ENCODE results near the gene TOM1L2.

Gene TOM1L2

GRCh38 chr17:17873450-17873991 is 98.7 kb downstream of the TOM1L2 start:
- no peak overlapping the region for H3K27ac ChIP-seq (ENCODE audit: low read length)
- no peak overlapping the region for H3K4me3 ChIP-seq (ENCODE audit: low read length)
- H3K4me1 ChIP-seq (ENCODE audit: insufficient read depth, low read length): peaks cover 26% of the 10 kb centered on the region
- H3K9ac ChIP-seq (ENCODE audit: low read depth, low read length): no peak overlapping the region
- H3K36me3 ChIP-seq (ENCODE audit: insufficient read depth, low read depth, low read length): no peaks in the 10 kb centered on the region
- H3K9me3 ChIP-seq (ENCODE audit: insufficient read depth, low read depth, low read length): no peaks in the 10 kb centered on the region
- H3K27me3 ChIP-seq (ENCODE audit: insufficient read depth, low read length): 0 out of 2 replicates have a peak, but pooled peaks cover 15% of the 10 kb centered on the region

- Histone ChIP-seq H3K9me3 (ENCODE audit: insufficient read depth, low read depth, low read length) (no peaks in the 10 kb centered on the region), H3K27ac (ENCODE audit: low read length) (no peak overlapping the region), H3K27me3 (ENCODE audit: insufficient read depth, low read length) (peaks cover 20% of the 10 kb centered on the region; the same call in 1 of the 2 replicates), H3K4me1 (ENCODE audit: insufficient read depth, low read length) (peaks cover 29% of the 10 kb centered on the region), H3K36me3 (ENCODE audit: insufficient read depth, low read depth, low read length) (no peaks in the 10 kb centered on the region), H3K4me3 (ENCODE audit: low read length) (no peak overlapping the region), H3K9ac (ENCODE audit: low read depth, low read length) (no peak overlapping the region)
Observed at GRCh38 chr17:17872547-17873345, 99.5 kb downstream of the TOM1L2 start.

- Histone ChIP-seq H3K9me3 (ENCODE audit: insufficient read depth, low read depth, low read length) (no peaks in the 10 kb centered on the region), H3K4me3 (ENCODE audit: low read length) (no peak overlapping the region), H3K4me1 (ENCODE audit: insufficient read depth, low read length) (peaks cover 22% of the 10 kb centered on the region), H3K27ac (ENCODE audit: low read length) (no peak overlapping the region), H3K36me3 (ENCODE audit: insufficient read depth, low read depth, low read length) (no peaks in the 10 kb centered on the region), H3K27me3 (ENCODE audit: insufficient read depth, low read length) (peaks cover 29% of the 10 kb centered on the region), H3K9ac (ENCODE audit: low read depth, low read length) (no peak overlapping the region)
Observed at GRCh38 chr17:17871913-17872312, 100.3 kb downstream of the TOM1L2 start.

- Histone ChIP-seq H3K9ac (ENCODE audit: low read depth, low read length) (no peak overlapping the region), H3K9me3 (ENCODE audit: insufficient read depth, low read depth, low read length) (no peaks in the 10 kb centered on the region), H3K27ac (ENCODE audit: low read length) (no peak overlapping the region), H3K36me3 (ENCODE audit: insufficient read depth, low read depth, low read length) (no peaks in the 10 kb centered on the region), H3K4me3 (ENCODE audit: low read length) (no peak overlapping the region), H3K27me3 (ENCODE audit: insufficient read depth, low read length) (peaks cover 37% of the 10 kb centered on the region), H3K4me1 (ENCODE audit: insufficient read depth, low read length) (peaks cover 22% of the 10 kb centered on the region)
Observed at GRCh38 chr17:17870247-17870646, 102.0 kb downstream of the TOM1L2 start.

GRCh38 chr17:17868641-17869522 is 103.3 kb downstream of the TOM1L2 start:
- H3K27ac ChIP-seq (ENCODE audit: low read length): no peak overlapping the region
- H3K36me3 ChIP-seq (ENCODE audit: insufficient read depth, low read depth, low read length): no peaks in the 10 kb centered on the region
- peaks cover 22% of the 10 kb centered on the region for H3K4me1 ChIP-seq (ENCODE audit: insufficient read depth, low read length)
- no peaks in the 10 kb centered on the region for H3K9me3 ChIP-seq (ENCODE audit: insufficient read depth, low read depth, low read length)
- H3K27me3 ChIP-seq (ENCODE audit: insufficient read depth, low read length): peaks cover 37% of the 10 kb centered on the region
- peak overlapping the region; percentile 46; the same call in 1 of the 2 replicates for H3K4me3 ChIP-seq (ENCODE audit: low read length)
- H3K9ac ChIP-seq (ENCODE audit: low read depth, low read length): peak overlapping the region; percentile 7; the same call in 1 of the 2 replicates

GRCh38 chr17:17866897-17867296 is 105.3 kb downstream of the TOM1L2 start:
- Histone ChIP-seq H3K9me3 (ENCODE audit: insufficient read depth, low read depth, low read length) (no peaks in the 10 kb centered on the region), H3K9ac (ENCODE audit: low read depth, low read length) (no peak overlapping the region), H3K27ac (ENCODE audit: low read length) (no peak overlapping the region), H3K36me3 (ENCODE audit: insufficient read depth, low read depth, low read length) (no peaks in the 10 kb centered on the region), H3K27me3 (ENCODE audit: insufficient read depth, low read length) (peaks cover 37% of the 10 kb centered on the region), H3K4me1 (ENCODE audit: insufficient read depth, low read length) (peaks cover 22% of the 10 kb centered on the region), H3K4me3 (ENCODE audit: low read length) (no peak overlapping the region)

GRCh38 chr17:17866425-17866824 is 105.8 kb downstream of the TOM1L2 start:
- Histone ChIP-seq H3K4me3 (ENCODE audit: low read length) (no peak overlapping the region), H3K36me3 (ENCODE audit: insufficient read depth, low read depth, low read length) (no peaks in the 10 kb centered on the region), H3K9me3 (ENCODE audit: insufficient read depth, low read depth, low read length) (no peaks in the 10 kb centered on the region), H3K4me1 (ENCODE audit: insufficient read depth, low read length) (peaks cover 22% of the 10 kb centered on the region), H3K27ac (ENCODE audit: low read length) (no peak overlapping the region), H3K27me3 (ENCODE audit: insufficient read depth, low read length) (peaks cover 37% of the 10 kb centered on the region), H3K9ac (ENCODE audit: low read depth, low read length) (no peak overlapping the region)

- H3K9ac ChIP-seq (ENCODE audit: low read depth, low read length): no peak overlapping the region
- H3K27me3 ChIP-seq (ENCODE audit: insufficient read depth, low read length): peaks cover 30% of the 10 kb centered on the region
- H3K27ac ChIP-seq (ENCODE audit: low read length): no peak overlapping the region
- no peaks in the 10 kb centered on the region for H3K36me3 ChIP-seq (ENCODE audit: insufficient read depth, low read depth, low read length)
- no peak overlapping the region for H3K4me3 ChIP-seq (ENCODE audit: low read length)
- H3K4me1 ChIP-seq (ENCODE audit: insufficient read depth, low read length): peaks cover 25% of the 10 kb centered on the region
- no peaks in the 10 kb centered on the region for H3K9me3 ChIP-seq (ENCODE audit: insufficient read depth, low read depth, low read length)
Observed at GRCh38 chr17:17865035-17865434, 107.2 kb downstream of the TOM1L2 start.

- no peak overlapping the region for H3K4me3 ChIP-seq (ENCODE audit: low read length)
Observed at GRCh38 chr17:17860766-17861107, 111.5 kb downstream of the TOM1L2 start.

GRCh38 chr17:17859909-17860765 is 112.1 kb downstream of the TOM1L2 start:
- H3K36me3 ChIP-seq (ENCODE audit: insufficient read depth, low read depth, low read length): no peaks in the 10 kb centered on the region
- no peak overlapping the region for H3K27ac ChIP-seq (ENCODE audit: low read length)
- H3K9me3 ChIP-seq (ENCODE audit: insufficient read depth, low read depth, low read length): no peaks in the 10 kb centered on the region
- H3K4me3 ChIP-seq (ENCODE audit: low read length): no peak overlapping the region
- H3K9ac ChIP-seq (ENCODE audit: low read depth, low read length): no peak overlapping the region
- peaks cover 4% of the 10 kb centered on the region; the same call in 1 of the 2 replicates for H3K4me1 ChIP-seq (ENCODE audit: insufficient read depth, low read length)
- no peaks in the 10 kb centered on the region for H3K27me3 ChIP-seq (ENCODE audit: insufficient read depth, low read length)

More at GRCh38 chr17:17860766-17861107, 111.5 kb downstream of the TOM1L2 start:
- Histone ChIP-seq H3K36me3 (ENCODE audit: insufficient read depth, low read depth, low read length) (no peaks in the 10 kb centered on the region), H3K9ac (ENCODE audit: low read depth, low read length) (no peak overlapping the region), H3K9me3 (ENCODE audit: insufficient read depth, low read depth, low read length) (no peaks in the 10 kb centered on the region), H3K27me3 (ENCODE audit: insufficient read depth, low read length) (no peaks in the 10 kb centered on the region), H3K4me1 (ENCODE audit: insufficient read depth, low read length) (peaks cover 4% of the 10 kb centered on the region; the same call in 1 of the 2 replicates), H3K27ac (ENCODE audit: low read length) (no peak overlapping the region)

- Histone ChIP-seq H3K27ac (ENCODE audit: low read length) (no peak overlapping the region), H3K36me3 (ENCODE audit: insufficient read depth, low read depth, low read length) (no peaks in the 10 kb centered on the region), H3K4me3 (ENCODE audit: low read length) (no peak overlapping the region), H3K27me3 (ENCODE audit: insufficient read depth, low read length) (no peaks in the 10 kb centered on the region), H3K9ac (ENCODE audit: low read depth, low read length) (no peak overlapping the region), H3K4me1 (ENCODE audit: insufficient read depth, low read length) (peaks cover 4% of the 10 kb centered on the region; the same call in 1 of the 2 replicates), H3K9me3 (ENCODE audit: insufficient read depth, low read depth, low read length) (no peaks in the 10 kb centered on the region)
Observed at GRCh38 chr17:17857496-17857895, 114.7 kb downstream of the TOM1L2 start.
